Fibroblast of mammary gland (primary cell): ENCODE results near the gene SIGLEC9.

ENCODE experiments used
- DNase-seq: peaks from one replicate; pipeline ENCODE4 v3.0.0-alpha.2; 2010; ENCODE audit warnings: low read depth
- H3K4me3 ChIP-seq: 2 replicates; pipeline ENCODE4 v1.5.1; 2011; ENCODE audit warnings: low read depth, mild to moderate bottlenecking, low read length, moderate library complexity; ENCODE audit not compliant: control insufficient read depth
- CTCF ChIP-seq: conservative IDR thresholded peaks from 2 replicates; pipeline ENCODE4 v1.5.1; 2011; ENCODE audit warnings: low read depth, low read length, inconsistent platforms; ENCODE audit not compliant: control insufficient read depth, insufficient read depth

SIGLEC9 gene

GRCh38 chr19:51089786-51090185, 34.9 kb upstream of the SIGLEC9 start:
- no peak for TF ChIP-seq CTCF
- DNase-seq: no peak
- no peak overlapping the region for H3K4me3 ChIP-seq

- no peak overlapping the region for H3K4me3 ChIP-seq
- no peak for DNase-seq
- no peak for TF ChIP-seq CTCF
These were observed 34.2 kb upstream of the SIGLEC9 start for GRCh38 chr19:51090471-51090870.

GRCh38 chr19:51091126-51091525, 33.6 kb upstream of the SIGLEC9 start:
- no peak overlapping the region for H3K4me3 ChIP-seq
- peak; percentile 13 for DNase-seq
- TF ChIP-seq CTCF: no peak

GRCh38 chr19:51091895-51092873, 32.5 kb upstream of the SIGLEC9 start:
- DNase-seq: no peak
- TF ChIP-seq CTCF: no peak
- no peak overlapping the region for H3K4me3 ChIP-seq

- TF ChIP-seq CTCF: no peak
- H3K4me3 ChIP-seq: no peak overlapping the region
- no peak for DNase-seq
These were observed 31.6 kb upstream of the SIGLEC9 start for GRCh38 chr19:51093101-51093500.

- TF ChIP-seq CTCF: no peak
- H3K4me3 ChIP-seq: no peak overlapping the region
- no peak for DNase-seq
These were observed 31.0 kb upstream of the SIGLEC9 start for GRCh38 chr19:51093510-51094345.
